Fibroblast of skin of scalp (primary cell): ENCODE measurements around the gene TCP1.
"Not testable (repeated sequence)": the region's sequence is repeated elsewhere in the genome, so short reads cannot be mapped to it uniquely, and the experiment has no call there.

Experiments used
- DNase-seq: peaks from one replicate; pipeline ENCODE4 v3.0.0-alpha.2; 2013

Gene TCP1

GRCh38 chr6:159732550-159732949 lies 56.9 kb downstream of the TCP1 start:
- not testable (repeated sequence) for DNase-seq

- DNase-seq, result no peak
Observed at GRCh38 chr6:159730332-159730676, 59.1 kb downstream of the TCP1 start.

- DNase-seq, result no peak
Observed at GRCh38 chr6:159729598-159730331, 59.6 kb downstream of the TCP1 start.

GRCh38 chr6:159728531-159728964 lies 60.9 kb downstream of the TCP1 start:
- DNase-seq, result no peak
